Uterus (tissue), 4 donors: Measurements from ENCODE around the gene RASGRF1. TPM values are rescaled to one million over a fixed set of nuclear protein-coding genes. Genes with fewer than 3 reads are reported as not detected.
A peak's percentile ranks its signal among the peaks of the same experiment; 100 is the strongest.

ENCODE experiments used
- DNase-seq, 2 donors: peaks; one replicate each; pipeline ENCODE4 v3.0.0-alpha.2; 2019 to 2020
- H3K27ac ChIP-seq, 2 donors: fragments of 200-600 bp; sonication (generic); 1 replicate in 1 of 2; 2 replicates in 1 of 2; pipeline ENCODE4 v1.5.1; 2016 to 2018
- H3K27me3 ChIP-seq, 2 donors: fragments of 200-600 bp; sonication (generic); one replicate each; pipeline ENCODE4 v1.5.1; 2018 to 2019; ENCODE audit warnings: control low read depth in 1 of 2
- H3K36me3 ChIP-seq, 2 donors: fragments of 200-600 bp; sonication (generic); one replicate each; pipeline ENCODE4 v1.5.1; 2019; ENCODE audit warnings: control low read depth in 1 of 2
- H3K4me1 ChIP-seq, 2 donors: fragments of 200-600 bp; sonication (generic); one replicate each; pipeline ENCODE4 v1.5.1; 2018 to 2019; ENCODE audit warnings: control low read depth in 1 of 2
- H3K4me3 ChIP-seq, 2 donors: fragments of 200-600 bp; sonication (generic); 1 replicate in 1 of 2; 2 replicates in 1 of 2; pipeline ENCODE4 v1.5.1; 2018 to 2019; ENCODE audit warnings: mild to moderate bottlenecking in 1 of 2
- H3K9me3 ChIP-seq, 2 donors: fragments of 200-600 bp; sonication (generic); one replicate each; pipeline ENCODE4 v1.5.1; 2019; ENCODE audit warnings: control low read depth in 1 of 2
- POLR2A ChIP-seq, 2 donors: fragments of 450-650 bp; IDR thresholded peaks; one replicate each; pipeline ENCODE4 v1.6.1; 2016; ENCODE audit warnings: antibody characterized with exemption in 2 of 2, mild to moderate bottlenecking in 1 of 2, moderate library complexity in 1 of 2
- intact Hi-C: fragments of 100-400 bp; cut with DNase I; formaldehyde crosslinking; loops from one replicate; pipeline ENCODE4 v1.15.1; 2023; ENCODE audit warnings: low total_unique reads
- total RNA-seq, 4 donors: library from RNA; depleted of rRNA in 3 of 4; stranded (reverse); fragments of >200 nt in 3 of 4; gene quantifications; one replicate each; pipeline versions ENCODE4 v1.1.0 to v1.2.4, GENCODE V29; 2014 to 2023
- TF ChIP-seq, protein P1 (sequence below), 4 experiments: fragments of 200-600 bp in 2 of 4; fragments of 450-650 bp in 2 of 4; sonication (generic) in 2 of 4; IDR thresholded peaks; one replicate each; pipeline ENCODE4 v1.5.1; 2016 to 2019; ENCODE audit warnings: antibody characterized with exemption in 4 of 4, mild to moderate bottlenecking in 2 of 4, moderate library complexity in 1 of 4
- donor health status: DM: yes; HTN: yes; CAD: no.

RASGRF1 gene
- total RNA-seq, 4 donors from 2014 or later, result 0.21 to 3.4 (median 1.8) TPM; not detected in 1

DNA sequence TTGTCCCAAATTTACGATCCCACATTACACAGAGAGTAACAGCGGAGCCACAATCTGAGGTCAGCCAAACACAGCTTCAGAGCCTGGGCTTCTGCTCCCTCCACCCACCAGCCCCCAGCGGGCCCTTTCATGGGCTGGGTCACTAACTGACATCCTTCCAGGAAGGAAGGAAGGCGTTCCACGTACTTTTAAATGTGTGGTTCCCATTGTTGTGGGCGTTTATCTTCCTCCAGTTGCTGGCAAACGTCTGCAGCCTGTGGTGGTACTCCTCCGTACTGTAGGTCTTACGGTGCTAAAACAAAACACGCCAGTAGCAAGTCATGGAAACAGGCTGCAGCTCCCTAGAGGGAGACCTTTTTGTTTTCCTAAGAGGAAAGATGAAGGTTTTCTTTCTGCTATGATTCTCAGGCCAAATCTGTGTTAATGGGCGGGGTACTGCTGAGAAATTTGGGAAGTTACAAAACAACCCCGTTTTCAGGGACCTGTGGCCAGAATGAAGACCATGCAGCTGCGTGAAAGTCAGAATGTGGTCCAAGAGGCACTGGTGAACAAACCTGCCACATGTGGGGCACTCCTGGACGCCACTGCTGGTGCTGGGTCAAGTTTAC lies 153.3 kb downstream of the RASGRF1 start:
- no peak for TF ChIP-seq POLR2A (IDR thresholded peaks at IDR 0.05)
- TF ChIP-seq, protein P1, sequence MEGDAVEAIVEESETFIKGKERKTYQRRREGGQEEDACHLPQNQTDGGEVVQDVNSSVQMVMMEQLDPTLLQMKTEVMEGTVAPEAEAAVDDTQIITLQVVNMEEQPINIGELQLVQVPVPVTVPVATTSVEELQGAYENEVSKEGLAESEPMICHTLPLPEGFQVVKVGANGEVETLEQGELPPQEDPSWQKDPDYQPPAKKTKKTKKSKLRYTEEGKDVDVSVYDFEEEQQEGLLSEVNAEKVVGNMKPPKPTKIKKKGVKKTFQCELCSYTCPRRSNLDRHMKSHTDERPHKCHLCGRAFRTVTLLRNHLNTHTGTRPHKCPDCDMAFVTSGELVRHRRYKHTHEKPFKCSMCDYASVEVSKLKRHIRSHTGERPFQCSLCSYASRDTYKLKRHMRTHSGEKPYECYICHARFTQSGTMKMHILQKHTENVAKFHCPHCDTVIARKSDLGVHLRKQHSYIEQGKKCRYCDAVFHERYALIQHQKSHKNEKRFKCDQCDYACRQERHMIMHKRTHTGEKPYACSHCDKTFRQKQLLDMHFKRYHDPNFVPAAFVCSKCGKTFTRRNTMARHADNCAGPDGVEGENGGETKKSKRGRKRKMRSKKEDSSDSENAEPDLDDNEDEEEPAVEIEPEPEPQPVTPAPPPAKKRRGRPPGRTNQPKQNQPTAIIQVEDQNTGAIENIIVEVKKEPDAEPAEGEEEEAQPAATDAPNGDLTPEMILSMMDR (IDR thresholded peaks at IDR 0.05), result no peak
- intact Hi-C loops, result no loop called here
- no peaks in the 10 kb centered on the region for H3K36me3 ChIP-seq
- H3K27ac ChIP-seq, result peak overlapping the region; percentile 13 to 44
- no peak overlapping the region for H3K4me3 ChIP-seq
- H3K9me3 ChIP-seq, result no peaks in the 10 kb centered on the region
- peak; percentile 32 to 35 for DNase-seq
- no peaks in the 10 kb centered on the region for H3K4me1 ChIP-seq
- H3K27me3 ChIP-seq, result no peaks in the 10 kb centered on the region

DNA sequence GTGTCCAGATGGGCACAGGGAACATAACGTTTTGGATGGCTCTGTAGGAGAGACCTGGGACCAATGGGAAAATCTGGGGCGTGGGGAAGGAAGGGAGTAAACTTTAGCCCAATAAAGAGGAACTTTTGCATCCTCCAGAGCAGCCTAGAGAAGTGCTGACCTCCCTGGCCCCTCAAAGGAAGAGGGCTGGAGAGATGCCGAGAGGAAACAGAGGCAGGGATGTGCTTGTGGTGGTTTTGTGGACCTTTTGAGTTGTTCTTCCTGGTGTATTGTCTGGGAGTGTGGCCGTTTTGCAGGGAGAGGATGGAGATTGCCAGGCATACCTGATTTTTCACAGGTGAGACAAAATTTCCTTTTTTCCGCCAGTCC lies 155.9 kb downstream of the RASGRF1 start:
- H3K9me3 ChIP-seq, result no peaks in the 10 kb centered on the region
- DNase-seq, result no peak
- H3K4me3 ChIP-seq, result no peak overlapping the region
- H3K4me1 ChIP-seq, result no peaks in the 10 kb centered on the region
- TF ChIP-seq, protein P1 (IDR thresholded peaks at IDR 0.05), result no peak
- no peak for TF ChIP-seq POLR2A (IDR thresholded peaks at IDR 0.05)
- intact Hi-C loops, result no loop called here
- H3K27me3 ChIP-seq, result no peaks in the 10 kb centered on the region
- peak overlapping the region in 1 of 2 donors; percentile 56 for H3K27ac ChIP-seq
- H3K36me3 ChIP-seq, result no peaks in the 10 kb centered on the region

DNA sequence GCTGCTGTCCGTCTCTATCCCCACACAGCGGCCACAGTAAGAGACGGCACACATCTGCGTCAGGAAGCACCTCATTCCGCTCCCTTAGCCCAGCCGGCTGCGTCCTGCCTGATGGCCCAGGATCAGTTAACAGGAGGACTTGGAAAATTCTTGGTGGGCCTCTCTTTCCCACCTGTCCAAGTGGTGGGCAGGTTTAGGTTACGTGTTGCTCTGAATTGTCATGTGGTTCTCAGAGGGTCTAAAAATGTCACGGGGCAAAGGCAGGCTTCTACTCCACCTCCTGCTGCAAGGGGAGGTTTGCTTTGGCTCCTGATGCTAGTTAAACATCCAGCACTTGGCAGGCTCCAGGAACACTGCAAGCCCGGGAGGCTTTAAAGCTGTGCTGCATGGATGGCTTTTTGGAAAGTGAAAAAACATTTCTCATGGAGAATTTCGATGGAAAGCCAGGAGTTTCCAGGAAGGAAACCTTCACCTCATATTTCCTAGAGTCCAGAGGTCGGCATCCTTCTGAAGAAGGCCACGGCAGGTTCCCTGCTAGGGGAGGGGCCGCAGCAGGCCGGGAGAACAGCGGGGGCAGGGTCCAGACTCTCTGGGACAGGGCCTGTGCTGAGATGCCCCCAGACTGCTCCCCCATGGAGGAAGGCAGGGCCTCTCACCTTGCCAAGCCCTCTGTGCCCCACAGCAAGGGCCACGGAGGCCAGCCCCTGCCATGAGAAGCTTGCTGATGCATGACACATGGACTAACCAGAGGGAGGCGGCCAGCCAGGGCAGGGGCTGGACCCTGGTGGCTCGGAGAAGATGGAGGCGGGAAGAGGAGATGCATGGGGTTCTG lies 156.5 kb downstream of the RASGRF1 start:
- Histone ChIP-seq H3K27ac (peak overlapping the region; percentile 50 to 56), H3K4me1 (no peaks in the 10 kb centered on the region), H3K27me3 (no peaks in the 10 kb centered on the region), H3K9me3 (no peaks in the 10 kb centered on the region), H3K4me3 (no peak overlapping the region), H3K36me3 (no peaks in the 10 kb centered on the region)
- TF ChIP-seq, protein P1 (IDR thresholded peaks at IDR 0.05), result no peak
- no peak for TF ChIP-seq POLR2A (IDR thresholded peaks at IDR 0.05)
- intact Hi-C loops, result no loop called here
- DNase-seq, result peak in 1 of 2 donors; percentile 50

DNA sequence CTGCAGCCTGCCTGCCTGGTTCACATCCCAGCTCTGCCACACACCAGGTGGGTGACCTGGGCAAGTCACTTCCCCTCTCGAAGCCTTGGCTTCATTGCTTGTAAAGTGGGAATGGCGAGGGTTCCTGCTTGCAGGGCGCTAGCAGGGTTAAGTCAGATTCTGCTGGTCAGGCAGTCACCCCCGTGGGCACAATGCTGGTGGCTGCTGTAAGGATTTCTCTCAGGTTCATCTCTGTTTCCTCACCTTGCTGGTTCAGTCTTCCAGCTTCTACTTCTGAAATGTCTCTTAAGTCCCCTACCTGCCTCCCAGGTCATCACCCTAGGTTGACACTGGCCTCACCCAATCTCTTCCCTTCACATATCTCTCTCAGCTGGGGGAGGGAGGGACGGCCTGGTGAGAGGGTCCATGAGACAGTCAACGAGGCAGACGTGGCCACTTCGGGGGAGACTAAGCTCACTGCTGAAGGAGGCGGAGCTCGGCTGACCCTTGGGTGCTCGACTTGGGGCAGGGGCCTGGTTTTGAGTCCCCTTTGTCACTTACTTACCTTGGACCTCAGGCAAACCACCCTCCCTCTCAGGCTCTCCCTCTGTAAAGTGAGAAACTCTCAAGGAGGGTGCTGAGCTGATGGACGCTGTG lies 157.3 kb downstream of the RASGRF1 start:
- Histone ChIP-seq H3K27ac (peak overlapping the region; percentile 8 to 56), H3K4me3 (no peak overlapping the region), H3K27me3 (no peaks in the 10 kb centered on the region), H3K9me3 (no peaks in the 10 kb centered on the region), H3K36me3 (no peaks in the 10 kb centered on the region), H3K4me1 (no peaks in the 10 kb centered on the region)
- DNase-seq, result no peak
- intact Hi-C loops, result no loop called here
- TF ChIP-seq, protein P1 (IDR thresholded peaks at IDR 0.05), result no peak
- TF ChIP-seq POLR2A (IDR thresholded peaks at IDR 0.05), result no peak
